Ovary (tissue), 9 donors: ENCODE measurements around the gene NUP133. TPM values are rescaled to one million over a fixed set of nuclear protein-coding genes. Genes with fewer than 3 reads are reported as not detected.
"Not testable (repeated sequence)": the region's sequence is repeated elsewhere in the genome, so short reads cannot be mapped to it uniquely, and the experiment has no call there.

ENCODE experiments used
- DNase-seq, 5 donors: peaks; one replicate each; pipeline ENCODE4 v3.0.0-alpha.2; 2019 to 2020
- H3K27ac ChIP-seq, 2 donors: fragments of 200-600 bp; one replicate each; pipeline versions ENCODE4 v1.5.1 to v1.8.0; 2019 to 2022
- H3K27me3 ChIP-seq: fragments of 200-600 bp; one replicate; pipeline ENCODE4 v1.8.0; 2022
- H3K36me3 ChIP-seq: fragments of 200-600 bp; sonication (generic); one replicate; pipeline ENCODE4 v1.5.1; 2019
- H3K4me1 ChIP-seq: one replicate; pipeline ENCODE4 v1.8.1; 2013; ENCODE audit warnings: mild to moderate bottlenecking, moderate library complexity; ENCODE audit not compliant: insufficient read depth
- H3K4me3 ChIP-seq: fragments of 200-600 bp; sonication (generic); one replicate; pipeline ENCODE4 v1.5.1; 2017
- H3K9me3 ChIP-seq, 2 donors: fragments of 200-600 bp in 1 of 2; sonication (generic) in 1 of 2; one replicate each; pipeline versions ENCODE4 v1.5.1 to v1.8.1; 2013 to 2019; ENCODE audit warnings: mild to moderate bottlenecking in 1 of 2, moderate library complexity in 1 of 2
- EP300 ChIP-seq: sonication (generic); formaldehyde crosslinking; IDR thresholded peaks from one replicate; pipeline ENCODE4 v1.6.1; 2017; ENCODE audit warnings: antibody characterized with exemption
- POLR2A ChIP-seq: fragments of 450-650 bp; IDR thresholded peaks from one replicate; pipeline ENCODE4 v1.6.1; 2017; ENCODE audit warnings: antibody characterized with exemption, mild to moderate bottlenecking, moderate library complexity
- WGBS, 3 donors: extraction: QIAGEN DNeasy Blood & Tissue Kit in 1 of 3; methylation state at CpG; one replicate each; pipeline versions ENCODE4 v1.1.5 to v1.1.7; 2013 to 2017; 5-methylcytosine and 5-hydroxymethylcytosine counted together
- intact Hi-C, 4 donors: fragments of 100-400 bp; cut with DNase I; formaldehyde crosslinking; loops; one replicate each; pipeline versions ENCODE4 v1.11.0 to v1.15.1; 2022 to 2023
- polyA plus RNA-seq, 2 donors: library from polyadenylated mRNA; stranded (reverse); fragments of 200-250 nt in 1 of 2; fragments of 350-450 nt in 1 of 2; fragmentation: Illumina TruSeq in 1 of 2; extraction: RNeasy Lipid Tissue Mini Kit (QIAGEN cat#74804) in 1 of 2; gene quantifications; one replicate each; pipeline ENCODE4 v1.2.3, GENCODE V29; 2013 to 2014
- total RNA-seq, 7 donors: library from RNA; depleted of rRNA in 2 of 7; stranded (reverse); fragments of >200 nt in 2 of 7; fragmentation: NEBNext Ultra II Directional in 3 of 7; extraction: Animal tissue kit (Norgen Biotek cat#: 25700) in 3 of 7; gene quantifications; one replicate each; pipeline versions ENCODE4 v1.1.0 to v1.2.4, GENCODE V29; 2016 to 2023
- TF ChIP-seq, protein P1 (sequence below), 3 donors: fragments of 450-650 bp in 2 of 3; fragments of 200-600 bp in 1 of 3; IDR thresholded peaks; one replicate each; pipeline versions ENCODE4 v1.5.1 to v1.8.0; 2016 to 2022; ENCODE audit warnings: antibody characterized with exemption in 3 of 3, mild to moderate bottlenecking in 1 of 3
- donor health status: DM: no; HTN: no; CAD: no; lungs with moderate emphysema.
- donor health status: DM: no; HTN: no; CAD: no.
- donor health status: Bipolar disorder and iron deficiency.
- donor health status: DM: yes; HTN: yes; CAD: no.
- donor health status: DM: no; HTN: no; CAD: no.
- donor health status: DM: yes; HTN: yes; CAD: no.

Gene NUP133
- total and polyA plus RNA-seq, 9 donors: 15.3 to 49.2 (median 40.6) TPM

DNA sequence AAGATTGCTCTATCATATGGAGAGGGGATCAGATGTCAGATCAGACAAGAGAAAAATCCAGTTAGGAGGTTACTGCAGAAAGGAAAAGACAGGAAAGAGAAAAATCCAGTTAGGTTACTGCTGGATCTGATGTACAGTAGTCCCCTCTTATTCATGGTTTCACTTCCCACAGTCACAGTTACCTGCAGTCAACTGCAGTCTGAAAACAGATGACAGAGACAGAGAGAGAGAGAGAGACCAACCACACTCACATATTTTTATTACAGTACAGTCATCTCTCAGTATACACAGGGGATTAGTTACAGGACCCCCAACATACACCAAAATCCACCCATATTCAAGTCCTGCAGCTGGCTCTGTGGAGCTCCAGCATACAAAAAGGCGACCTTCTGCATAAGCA, 29.3 kb downstream of the NUP133 start:
- no peaks in the 10 kb centered on the region for H3K27me3 ChIP-seq
- no peaks in the 10 kb centered on the region for H3K36me3 ChIP-seq
- intact Hi-C loops: no loop called here
- no peaks in the 10 kb centered on the region for H3K4me1 ChIP-seq
- WGBS, 3 donors: 91 to 96% (median 95%) methylated on average over 1 of the region's 1 CpG
- no peak for DNase-seq
- H3K27ac ChIP-seq: no peak overlapping the region
- TF ChIP-seq, protein P1, sequence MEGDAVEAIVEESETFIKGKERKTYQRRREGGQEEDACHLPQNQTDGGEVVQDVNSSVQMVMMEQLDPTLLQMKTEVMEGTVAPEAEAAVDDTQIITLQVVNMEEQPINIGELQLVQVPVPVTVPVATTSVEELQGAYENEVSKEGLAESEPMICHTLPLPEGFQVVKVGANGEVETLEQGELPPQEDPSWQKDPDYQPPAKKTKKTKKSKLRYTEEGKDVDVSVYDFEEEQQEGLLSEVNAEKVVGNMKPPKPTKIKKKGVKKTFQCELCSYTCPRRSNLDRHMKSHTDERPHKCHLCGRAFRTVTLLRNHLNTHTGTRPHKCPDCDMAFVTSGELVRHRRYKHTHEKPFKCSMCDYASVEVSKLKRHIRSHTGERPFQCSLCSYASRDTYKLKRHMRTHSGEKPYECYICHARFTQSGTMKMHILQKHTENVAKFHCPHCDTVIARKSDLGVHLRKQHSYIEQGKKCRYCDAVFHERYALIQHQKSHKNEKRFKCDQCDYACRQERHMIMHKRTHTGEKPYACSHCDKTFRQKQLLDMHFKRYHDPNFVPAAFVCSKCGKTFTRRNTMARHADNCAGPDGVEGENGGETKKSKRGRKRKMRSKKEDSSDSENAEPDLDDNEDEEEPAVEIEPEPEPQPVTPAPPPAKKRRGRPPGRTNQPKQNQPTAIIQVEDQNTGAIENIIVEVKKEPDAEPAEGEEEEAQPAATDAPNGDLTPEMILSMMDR (IDR thresholded peaks at IDR 0.05): no peak
- TF ChIP-seq EP300: no peak
- TF ChIP-seq POLR2A: no peak
- no peaks in the 10 kb centered on the region for H3K9me3 ChIP-seq
- H3K4me3 ChIP-seq: no peak overlapping the region

DNA sequence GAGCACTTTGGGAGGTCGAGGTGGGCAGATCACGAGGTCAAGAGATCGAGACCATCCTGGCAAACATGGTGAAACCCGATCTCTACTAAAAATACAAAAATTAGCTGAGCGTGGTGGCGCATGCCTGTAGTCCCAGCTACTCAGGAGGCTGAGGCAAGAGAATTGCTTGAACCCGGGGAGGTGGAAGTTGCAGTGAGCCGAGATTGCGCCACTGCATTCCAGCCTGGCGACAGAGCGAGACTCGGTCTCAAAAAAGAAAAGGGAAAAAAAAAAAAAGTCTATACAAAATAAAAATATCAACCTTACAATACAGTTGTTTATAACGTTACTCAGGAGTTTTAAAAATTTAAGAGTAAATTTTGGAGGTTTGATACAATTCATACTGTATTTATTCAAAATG, 32.3 kb downstream of the NUP133 start:
- intact Hi-C loops, H3K27me3 ChIP-seq, H3K9me3 ChIP-seq, H3K4me3 ChIP-seq, H3K36me3 ChIP-seq, DNase-seq, H3K4me1 ChIP-seq, H3K27ac ChIP-seq: not testable (repeated sequence)
- WGBS, 3 donors: 92 to 95% (median 93%) methylated on average over 13 of the region's 13 CpGs

DNA sequence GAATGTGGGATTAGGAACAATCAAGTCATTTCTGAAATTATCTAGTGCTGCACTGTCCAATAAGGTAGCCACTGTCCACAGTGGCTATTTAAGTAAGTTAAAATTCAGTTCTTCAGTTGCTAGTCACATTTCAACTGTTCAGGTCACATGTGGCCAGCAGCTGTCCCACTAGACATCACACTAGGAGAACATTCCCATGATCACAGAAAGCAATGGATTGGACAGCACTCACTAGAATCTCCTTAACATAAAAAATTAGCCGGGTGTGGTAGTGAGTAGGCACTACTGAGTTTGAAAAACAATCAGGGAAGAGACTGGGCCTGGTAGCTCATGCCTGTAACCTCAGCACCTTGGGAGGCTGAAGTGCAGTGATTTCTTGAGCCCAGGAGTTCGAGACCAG, 33.6 kb downstream of the NUP133 start:
- Histone ChIP-seq H3K27me3 (no peaks in the 10 kb centered on the region), H3K9me3 (no peaks in the 10 kb centered on the region), H3K36me3 (no peaks in the 10 kb centered on the region), H3K27ac (no peak overlapping the region), H3K4me3 (no peak overlapping the region), H3K4me1 (no peaks in the 10 kb centered on the region)
- 91 to 94% (median 92%) methylated on average over 2 of the region's 2 CpGs for WGBS, 3 donors
- TF ChIP-seq, protein P1 (IDR thresholded peaks at IDR 0.05): no peak
- TF ChIP-seq EP300 (no peak), POLR2A (no peak)
- intact Hi-C loops: no loop called here
- no peak for DNase-seq

DNA sequence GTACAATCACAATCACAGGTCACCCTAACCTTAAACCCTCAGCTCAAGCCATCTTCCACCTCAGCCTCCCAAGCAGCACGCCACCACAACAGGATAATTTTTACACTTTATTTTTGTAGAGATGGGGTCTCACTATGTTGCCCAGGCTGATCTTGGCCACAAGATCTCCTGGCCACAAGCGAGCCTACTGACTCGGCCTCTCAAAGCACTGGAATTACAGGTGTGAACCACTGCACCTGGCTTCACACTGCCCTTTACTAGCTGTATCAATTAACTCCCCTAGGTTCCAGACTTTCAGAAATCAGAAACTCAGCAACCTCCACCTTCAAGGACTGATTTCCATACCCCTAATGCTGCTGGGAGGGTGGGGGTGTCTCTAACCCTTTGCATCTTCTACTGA, 37.0 kb downstream of the NUP133 start:
- H3K27ac ChIP-seq: no peak overlapping the region
- H3K4me1 ChIP-seq: no peaks in the 10 kb centered on the region
- WGBS, 3 donors: 79 to 100% (median 97%) methylated on average over 3 of the region's 3 CpGs
- DNase-seq: no peak
- no peak overlapping the region for H3K4me3 ChIP-seq
- TF ChIP-seq POLR2A: no peak
- TF ChIP-seq, protein P1 (IDR thresholded peaks at IDR 0.05): no peak
- no peak for TF ChIP-seq EP300
- intact Hi-C loops: no loop called here
- no peaks in the 10 kb centered on the region for H3K9me3 ChIP-seq
- H3K27me3 ChIP-seq: no peaks in the 10 kb centered on the region
- no peaks in the 10 kb centered on the region for H3K36me3 ChIP-seq

DNA sequence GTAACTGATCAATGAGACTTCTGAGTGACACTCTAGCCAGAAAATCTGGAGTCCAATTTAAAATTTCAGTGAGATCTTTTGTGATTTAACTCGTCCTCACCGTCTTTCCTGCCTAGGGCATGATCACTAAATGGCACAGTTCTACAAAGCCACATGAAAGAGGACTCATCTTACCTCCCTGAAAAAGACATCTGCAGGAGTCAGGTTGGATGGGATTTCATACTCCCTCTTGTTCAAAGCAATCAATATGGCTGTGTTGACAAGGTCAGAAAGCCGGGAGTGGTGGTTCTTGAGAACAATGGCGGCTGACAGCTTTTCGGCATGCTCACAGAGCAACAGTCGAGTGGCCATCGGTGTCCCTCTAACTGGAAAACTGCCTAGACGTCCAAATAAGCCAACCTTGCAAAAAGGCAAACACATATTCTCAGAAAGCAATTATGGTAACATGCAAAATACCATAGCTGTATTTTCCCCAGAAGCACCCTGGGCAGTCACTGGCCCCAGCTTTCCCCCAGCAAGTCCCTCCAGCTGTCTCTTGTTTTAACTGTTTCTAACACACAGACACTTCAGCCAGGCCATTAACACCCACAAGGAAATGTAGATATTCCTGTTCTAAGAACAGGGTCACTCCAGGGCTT, 37.6 kb downstream of the NUP133 start:
- Histone ChIP-seq H3K4me3 (no peak overlapping the region), H3K27ac (no peak overlapping the region), H3K27me3 (no peaks in the 10 kb centered on the region), H3K36me3 (no peaks in the 10 kb centered on the region), H3K4me1 (no peaks in the 10 kb centered on the region), H3K9me3 (no peaks in the 10 kb centered on the region)
- intact Hi-C loops: no loop called here
- no peak for TF ChIP-seq EP300
- TF ChIP-seq, protein P1 (IDR thresholded peaks at IDR 0.05): no peak
- WGBS, 3 donors: 92 to 95% (median 93%) methylated on average over 8 of the region's 8 CpGs
- DNase-seq: no peak
